Common myeloid progenitor, CD34-positive (primary cell): ENCODE results near the gene EIF3CL. TPM values are rescaled to one million over a fixed set of nuclear protein-coding genes. Genes with fewer than 3 reads are reported as not detected.
"Not testable (repeated sequence)": the region's sequence is repeated elsewhere in the genome, so short reads cannot be mapped to it uniquely, and the experiment has no call there.

Experiments
- CTCF ChIA-PET: fragments of 350-600 bp; sonication (Branson Sonifier 250); formaldehyde crosslinking; loops from one replicate; lab custom pipeline; 2021; ENCODE audit warnings: antibody characterized with exemption; lab: Charles Lee
- POLR2A ChIA-PET: fragments of 350-600 bp; sonication (Branson Sonifier 250); formaldehyde crosslinking; loops from one replicate; lab custom pipeline; 2021; ENCODE audit warnings: antibody characterized with exemption; lab: Charles Lee
- DNase-seq, 3 donors: peaks; one replicate each; pipeline versions ENCODE4 v3.0.0 to v3.0.0-alpha.2; 2013
- H3K27ac ChIP-seq, 2 experiments: 1 replicate in 1 of 2; 2 replicates in 1 of 2; pipeline ENCODE4 v1.7.0; 2013; ENCODE audit warnings: inconsistent platforms in 2 of 2, low read length in 2 of 2, mild to moderate bottlenecking in 2 of 2, low read depth in 1 of 2, moderate library complexity in 1 of 2; ENCODE audit not compliant: severe bottlenecking in 2 of 2, insufficient read depth in 1 of 2, poor library complexity in 1 of 2
- H3K27me3 ChIP-seq, 5 experiments: replicated peaks in 2 of 5; 1 replicate in 3 of 5; 2 replicates in 2 of 5; pipeline versions ENCODE4 v1.6.1 to v1.7.0; 2013; ENCODE audit warnings: low read length in 4 of 5, mild to moderate bottlenecking in 2 of 5, moderate library complexity in 2 of 5, inconsistent platforms in 1 of 5; ENCODE audit not compliant: insufficient read depth in 5 of 5, control insufficient read depth in 4 of 5
- H3K36me3 ChIP-seq, 4 experiments: 1 replicate in 2 of 4; 2 replicates in 2 of 4; pipeline versions ENCODE4 v1.6.1 to v1.7.0; 2013; ENCODE audit warnings: low read length in 3 of 4, control low read depth in 1 of 4, mild to moderate bottlenecking in 1 of 4; ENCODE audit not compliant: control insufficient read depth in 4 of 4, insufficient read depth in 4 of 4
- H3K4me1 ChIP-seq, 4 experiments: 1 replicate in 3 of 4; 2 replicates in 1 of 4; pipeline versions ENCODE4 v1.6.1 to v1.7.1; 2013; ENCODE audit warnings: low read length in 3 of 4, mild to moderate bottlenecking in 3 of 4, control low read depth in 1 of 4, inconsistent platforms in 1 of 4, moderate library complexity in 1 of 4; ENCODE audit not compliant: control insufficient read depth in 4 of 4, insufficient read depth in 4 of 4; ENCODE audit errors: control extremely low read depth in 1 of 4
- H3K4me3 ChIP-seq, 7 experiments: 1 replicate in 4 of 7; 2 replicates in 3 of 7; pipeline versions ENCODE4 v1.5.1 to v1.7.0; 2013; ENCODE audit warnings: mild to moderate bottlenecking in 7 of 7, low read length in 6 of 7, moderate library complexity in 6 of 7, inconsistent platforms in 2 of 7, low read depth in 2 of 7, control low read depth in 1 of 7; ENCODE audit not compliant: insufficient read depth in 4 of 7, control insufficient read depth in 1 of 7; ENCODE audit errors: extremely low read depth in 1 of 7
- H3K9me3 ChIP-seq, 5 experiments: 1 replicate in 4 of 5; 2 replicates in 1 of 5; pipeline versions ENCODE4 v1.6.1 to v1.7.1; 2013; ENCODE audit warnings: low read length in 4 of 5, mild to moderate bottlenecking in 2 of 5, inconsistent platforms in 1 of 5, low read depth in 1 of 5, moderate library complexity in 1 of 5; ENCODE audit not compliant: control insufficient read depth in 4 of 5, insufficient read depth in 2 of 5; ENCODE audit errors: control extremely low read depth in 1 of 5
- WGBS: methylation state at CpG from one replicate; pipeline ENCODE4 v1.1.5; 2013; ENCODE audit not compliant: insufficient coverage; 5-methylcytosine and 5-hydroxymethylcytosine counted together
- polyA plus RNA-seq: library from polyadenylated mRNA; unstranded; fragments of 120-200 nt; gene quantifications from one replicate; pipeline ENCODE4 v1.2.1, GENCODE V29; 2013

EIF3CL gene
- polyA plus RNA-seq: 121 TPM

DNA sequence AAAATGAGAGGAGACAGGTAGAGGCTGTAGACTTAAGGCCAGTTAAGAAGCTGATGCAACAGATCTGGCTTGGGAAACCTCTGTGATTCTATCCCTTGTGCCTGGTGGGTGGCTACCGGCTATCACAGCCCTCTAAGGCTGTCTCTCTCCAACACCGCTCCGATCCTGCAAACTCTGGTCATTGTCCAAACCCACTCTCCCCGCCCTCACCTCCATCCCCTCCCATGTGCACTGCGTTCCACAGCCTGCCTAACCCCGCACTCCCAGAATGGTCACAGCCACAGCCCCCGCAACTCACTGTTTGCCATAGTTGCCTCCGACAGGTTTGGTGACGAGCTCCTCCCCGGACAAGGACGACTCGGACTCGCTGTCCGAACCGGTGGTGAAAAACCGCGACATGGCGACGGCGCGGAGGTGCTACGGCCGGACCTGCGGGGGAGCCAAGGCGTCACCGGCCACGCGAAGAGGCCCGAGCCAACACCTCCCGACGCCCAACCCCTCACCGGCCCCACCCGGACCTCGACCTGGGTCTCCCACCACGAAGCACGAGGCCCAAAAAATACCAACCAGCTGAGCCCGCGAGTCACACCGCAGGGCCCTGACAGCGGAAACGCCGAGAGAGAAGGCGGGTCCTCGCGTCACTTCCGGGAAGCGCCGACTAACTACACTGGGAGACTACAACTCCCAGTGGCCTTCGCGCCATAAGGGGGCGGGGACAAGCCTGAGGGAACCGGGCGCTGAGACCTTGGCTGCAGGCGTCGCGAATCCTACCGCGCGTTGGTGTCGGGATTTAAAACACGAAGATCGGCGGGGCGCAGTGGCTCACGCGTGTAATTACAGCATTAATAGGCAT, at the start of gene EIF3CL:
EIF3CL (minus strand) TSS at position 622 of the 853 bp plus-strand sequence; CDS start at position 399, 223 bp downstream.
- H3K36me3 ChIP-seq, H3K27ac ChIP-seq, H3K9me3 ChIP-seq, DNase-seq, H3K27me3 ChIP-seq, H3K4me1 ChIP-seq, POLR2A ChIA-PET, CTCF ChIA-PET: not testable (repeated sequence)
- no CpG with 5 or more reads among the region's 66 CpGs for WGBS
- peak within 1 kb of the TSS in 4 of 7 experiments; percentile 11 to 67 (median 52) for H3K4me3 ChIP-seq

DNA sequence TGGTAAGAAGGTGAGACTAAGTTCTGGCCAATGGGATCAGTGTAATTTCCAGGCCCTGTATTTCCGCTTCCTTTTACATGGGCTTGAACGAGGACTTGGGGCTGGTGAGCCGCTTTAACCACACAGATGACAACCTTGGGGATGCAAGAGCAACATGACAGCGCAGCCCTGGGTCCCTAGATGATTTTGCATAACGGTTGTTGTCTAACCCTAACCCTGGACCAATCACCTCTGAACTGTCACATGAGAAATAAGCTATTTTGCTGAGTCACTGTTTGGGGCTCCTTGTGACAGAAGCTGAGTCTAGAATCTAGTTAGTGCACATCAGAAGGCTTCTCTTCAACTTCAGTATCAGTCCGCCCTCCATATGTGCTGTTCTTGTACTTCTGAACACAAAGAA, 43.4 kb upstream of the EIF3CL start:
- H3K27me3 ChIP-seq: not testable (repeated sequence)

GRCh38 chr16:28446388-28446787, 42.7 kb upstream of the EIF3CL start:
- DNase-seq, H3K27me3 ChIP-seq, H3K27ac ChIP-seq, H3K4me1 ChIP-seq, H3K36me3 ChIP-seq, POLR2A ChIA-PET, H3K9me3 ChIP-seq, H3K4me3 ChIP-seq, CTCF ChIA-PET: not testable (repeated sequence)
- no CpG with 5 or more reads among the region's 4 CpGs for WGBS

More for the DNA sequence above, 43.4 kb upstream of the EIF3CL start:
- H3K4me1 ChIP-seq, H3K36me3 ChIP-seq, CTCF ChIA-PET, H3K4me3 ChIP-seq, POLR2A ChIA-PET, H3K27ac ChIP-seq, DNase-seq, H3K9me3 ChIP-seq: not testable (repeated sequence)
- WGBS: no CpG with 5 or more reads among the region's 6 CpGs

- DNase-seq, H3K36me3 ChIP-seq, H3K4me3 ChIP-seq, CTCF ChIA-PET, H3K27ac ChIP-seq, H3K9me3 ChIP-seq, H3K4me1 ChIP-seq, POLR2A ChIA-PET, H3K27me3 ChIP-seq: not testable (repeated sequence)
- WGBS: no CpG with 5 or more reads among the region's 6 CpGs
Observed at GRCh38 chr16:28443943-28444342, 40.3 kb upstream of the EIF3CL start.

DNA sequence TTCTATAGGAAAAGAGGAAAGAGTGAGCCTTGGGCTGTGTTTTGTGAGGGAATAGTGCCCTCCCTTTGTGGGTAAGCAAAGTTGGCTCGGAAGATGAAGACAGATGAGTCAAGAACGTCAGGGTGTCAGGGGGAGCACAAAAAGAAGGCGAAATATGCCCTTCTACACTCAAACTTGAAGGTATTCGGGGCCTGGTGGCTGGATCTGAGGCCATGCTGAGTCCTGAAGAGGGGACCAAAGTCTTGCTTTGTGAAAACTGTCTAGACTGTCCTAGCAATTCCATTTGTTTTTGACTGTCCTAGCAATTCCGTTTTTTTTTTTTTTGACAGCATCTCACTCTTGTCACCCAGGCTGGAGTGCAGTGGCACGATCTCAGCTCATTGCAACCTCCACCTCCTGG, 35.3 kb upstream of the EIF3CL start:
- DNase-seq, H3K9me3 ChIP-seq, POLR2A ChIA-PET, CTCF ChIA-PET, H3K27me3 ChIP-seq, H3K27ac ChIP-seq, H3K36me3 ChIP-seq, H3K4me1 ChIP-seq, H3K4me3 ChIP-seq: not testable (repeated sequence)
- no CpG with 5 or more reads among the region's 6 CpGs for WGBS

DNA sequence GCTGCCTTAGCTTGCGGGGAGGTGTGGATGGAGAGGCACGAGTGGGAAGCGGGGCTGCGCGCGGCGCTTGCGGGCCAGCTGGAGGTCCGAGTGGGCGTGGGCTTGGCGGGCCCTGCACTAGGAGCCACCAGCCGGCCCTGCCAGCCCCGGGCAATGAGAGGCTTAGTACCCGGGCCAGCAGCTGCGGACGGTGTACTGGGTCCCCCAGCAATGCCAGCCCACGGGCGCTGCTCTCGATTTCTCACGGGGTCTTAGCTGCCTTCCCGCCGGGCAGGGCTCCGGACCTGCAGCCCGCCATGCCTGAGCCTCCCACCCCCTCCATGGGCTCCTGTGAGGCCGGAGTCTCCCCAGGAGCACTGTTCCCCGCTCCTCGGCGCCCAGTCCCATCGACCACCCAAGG, 31.7 kb upstream of the EIF3CL start:
- H3K9me3 ChIP-seq, H3K27ac ChIP-seq, H3K4me3 ChIP-seq, POLR2A ChIA-PET, H3K4me1 ChIP-seq, H3K36me3 ChIP-seq, CTCF ChIA-PET, H3K27me3 ChIP-seq, DNase-seq: not testable (repeated sequence)
- no CpG with 5 or more reads among the region's 29 CpGs for WGBS

DNA sequence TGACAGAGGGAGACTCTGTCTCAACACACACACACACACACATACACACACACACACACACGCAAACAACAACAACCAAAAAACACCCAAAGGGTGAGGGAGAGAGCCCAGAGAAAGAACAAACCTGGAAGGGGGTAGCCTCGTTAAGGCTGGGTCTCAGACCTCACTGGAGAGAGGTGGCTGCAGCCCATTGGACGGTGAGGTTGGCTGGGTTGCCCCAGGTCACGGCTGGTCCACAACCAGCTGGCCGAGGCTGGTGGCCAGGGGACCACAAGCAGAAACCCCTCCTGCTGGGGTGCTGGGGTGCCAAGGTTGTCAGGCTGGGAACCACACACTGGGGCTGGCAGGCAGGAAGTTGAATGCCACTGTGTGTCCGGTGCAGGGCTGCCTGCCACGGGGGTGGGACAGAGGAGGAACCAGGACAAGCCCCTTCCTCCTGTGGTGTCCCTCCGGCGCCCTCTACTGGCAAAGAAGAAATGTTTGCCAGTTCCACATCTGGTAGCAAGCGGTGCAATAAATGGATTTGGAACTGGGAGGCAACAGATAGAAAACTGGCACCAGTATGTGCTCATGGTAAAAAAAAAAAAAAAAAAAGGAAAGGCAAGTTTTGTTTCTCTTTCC, 22.5 kb upstream of the EIF3CL start:
- DNase-seq, H3K27me3 ChIP-seq, H3K9me3 ChIP-seq, CTCF ChIA-PET, H3K36me3 ChIP-seq, POLR2A ChIA-PET, H3K27ac ChIP-seq, H3K4me3 ChIP-seq, H3K4me1 ChIP-seq: not testable (repeated sequence)
- whole genome bisulfite sequencing: no CpG with 5 or more reads among the region's 10 CpGs
